Measurements from ENCODE around the gene MGP.

DNA sequence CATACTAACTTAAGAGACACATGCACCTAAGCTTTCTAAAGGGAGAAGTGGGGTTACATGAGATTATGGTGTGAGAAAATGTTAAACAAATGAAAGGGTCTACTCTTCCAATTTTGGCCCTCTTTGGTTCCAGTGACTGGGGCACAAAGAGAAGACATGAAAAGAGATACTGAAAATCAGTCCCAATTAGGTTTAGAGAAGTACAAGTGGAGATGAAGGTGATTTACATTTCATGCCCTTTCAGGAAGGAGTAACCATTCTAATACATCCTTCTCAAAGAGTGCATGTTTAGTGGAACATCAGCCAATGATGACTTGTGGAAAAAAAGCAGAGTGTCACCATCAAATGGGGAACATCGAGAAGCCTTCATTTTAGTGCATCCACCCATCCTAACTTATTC is 14.4 kb downstream of the MGP start:
- no peak for TF ChIP-seq CTCF (conservative IDR thresholded peaks at IDR 0.05; ENCODE audit: low read length)
- no peak for TF ChIP-seq EZH2phosphoT487 (IDR thresholded peaks at IDR 0.05; ENCODE audit: borderline replicate concordance, low read depth, low read length)

Measured in OCI-LY7 (cell line).